Left hindlimb (tissue), 1 donor: ENCODE results near the gene ELFN1.

Experiments used
- DNase-seq: peaks from one replicate; pipeline ENCODE4 v3.0.0-alpha.2; 2018

ELFN1 gene

GRCh38 chr7:1677206-1678080 is 7.4 kb downstream of the ELFN1 start:
- DNase-seq = no peak

- no peak for DNase-seq
Observed at GRCh38 chr7:1678081-1678543, 8.0 kb downstream of the ELFN1 start.

GRCh38 chr7:1678571-1679325 is 8.7 kb downstream of the ELFN1 start:
- no peak for DNase-seq

- DNase-seq = peak; percentile 25
Observed at GRCh38 chr7:1679326-1679965, 9.4 kb downstream of the ELFN1 start.

GRCh38 chr7:1679966-1680730 is 10.1 kb downstream of the ELFN1 start:
- no peak for DNase-seq

GRCh38 chr7:1681581-1681980 is 11.5 kb downstream of the ELFN1 start:
- DNase-seq = no peak

- DNase-seq = no peak
Observed at GRCh38 chr7:1685000-1685624, 15.0 kb downstream of the ELFN1 start.

GRCh38 chr7:1688542-1688941 is 18.5 kb downstream of the ELFN1 start:
- no peak for DNase-seq

DNA sequence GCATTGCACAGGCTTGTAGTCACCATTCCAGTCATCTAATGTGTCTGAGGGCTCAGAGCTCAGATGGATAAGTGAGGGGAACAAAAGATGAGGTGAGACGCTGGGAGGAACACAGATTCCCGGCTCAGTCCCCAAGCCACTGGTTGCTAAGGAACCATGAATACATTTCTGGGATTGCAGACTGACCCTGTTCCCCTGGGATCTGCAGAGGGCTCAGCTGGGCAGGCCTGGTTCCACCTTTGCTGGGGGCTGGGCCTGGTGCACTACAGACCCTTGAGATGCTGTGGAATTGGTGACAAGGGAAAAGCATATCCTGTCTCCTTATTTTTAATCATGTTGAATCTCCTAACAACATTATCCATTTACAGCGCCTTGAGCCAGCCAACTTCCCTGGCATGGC is 19.2 kb downstream of the ELFN1 start:
- DNase-seq = no peak

GRCh38 chr7:1690359-1690958 is 20.4 kb downstream of the ELFN1 start:
- DNase-seq = no peak

DNA sequence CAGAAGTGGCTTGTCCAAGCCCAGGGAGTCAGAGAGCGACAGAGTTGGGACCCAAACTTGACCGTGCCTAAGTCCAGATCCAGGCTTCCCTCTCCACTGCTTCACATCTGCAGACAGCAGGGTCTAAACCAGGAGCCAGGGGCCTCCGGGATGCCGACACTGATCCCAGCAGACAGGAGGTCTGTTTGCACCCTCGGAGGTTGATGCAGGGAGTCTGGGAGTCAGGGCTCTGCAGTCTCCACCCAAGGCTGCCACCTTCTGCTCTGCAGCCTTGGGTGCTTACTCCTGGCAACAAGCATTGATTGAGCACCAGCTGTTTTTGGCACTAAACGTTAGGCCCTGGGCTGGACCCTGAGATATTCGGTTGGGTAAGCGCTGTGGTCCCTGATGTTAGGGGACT is 21.0 kb downstream of the ELFN1 start:
- no peak for DNase-seq

- peak; percentile 34 for DNase-seq
Observed at GRCh38 chr7:1691601-1692514, 21.8 kb downstream of the ELFN1 start.

- peak; percentile 25 for DNase-seq
Observed at GRCh38 chr7:1692515-1693418, 22.7 kb downstream of the ELFN1 start.

- DNase-seq = no peak
Observed at GRCh38 chr7:1693419-1693990, 23.4 kb downstream of the ELFN1 start.

GRCh38 chr7:1693991-1694524 is 24.0 kb downstream of the ELFN1 start:
- DNase-seq = peak; percentile 81

DNA sequence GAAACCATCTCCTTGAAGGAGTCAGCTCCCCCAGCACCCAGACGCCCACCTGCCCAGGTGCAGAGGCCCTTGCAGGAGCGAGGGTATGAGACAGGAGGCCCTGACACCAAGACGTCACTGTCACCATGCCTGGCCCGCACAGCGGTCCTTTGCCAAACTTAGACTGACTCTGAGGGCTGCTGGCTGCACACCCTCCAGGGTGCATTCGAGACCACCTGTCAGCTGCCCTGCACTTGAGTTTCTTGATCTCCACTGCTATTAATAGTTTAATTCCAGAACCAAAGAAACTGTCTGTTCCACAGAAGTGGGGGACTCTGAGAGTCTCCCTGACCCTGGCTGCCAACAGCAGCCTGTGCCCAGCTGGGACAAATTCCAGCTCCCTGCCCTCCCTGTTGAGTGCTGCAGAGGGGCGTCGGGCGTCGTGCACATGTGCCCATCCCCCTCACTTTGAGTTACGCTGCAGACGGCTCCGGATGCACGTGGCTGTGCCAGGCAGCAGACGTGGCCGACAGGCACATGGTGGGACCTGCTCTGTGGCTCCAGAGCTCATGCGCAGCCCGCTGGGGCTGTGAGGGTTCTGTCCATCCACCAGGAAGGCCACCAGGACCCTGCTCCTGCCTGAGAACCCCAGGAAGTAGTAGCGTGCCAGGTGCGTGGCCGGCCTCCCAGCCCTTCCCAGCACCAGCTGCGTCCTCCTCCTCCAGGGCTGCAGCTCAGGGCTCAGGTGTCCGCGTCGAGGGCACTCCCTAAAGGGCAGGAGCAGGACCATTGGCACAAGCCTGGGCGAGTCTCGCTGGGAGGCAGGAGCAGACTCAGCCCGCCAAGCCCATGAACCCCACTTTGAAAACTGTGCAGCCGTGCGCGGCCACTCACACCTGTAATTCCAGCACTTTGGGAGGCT is 24.8 kb downstream of the ELFN1 start:
- DNase-seq = peak; percentile 40

DNA sequence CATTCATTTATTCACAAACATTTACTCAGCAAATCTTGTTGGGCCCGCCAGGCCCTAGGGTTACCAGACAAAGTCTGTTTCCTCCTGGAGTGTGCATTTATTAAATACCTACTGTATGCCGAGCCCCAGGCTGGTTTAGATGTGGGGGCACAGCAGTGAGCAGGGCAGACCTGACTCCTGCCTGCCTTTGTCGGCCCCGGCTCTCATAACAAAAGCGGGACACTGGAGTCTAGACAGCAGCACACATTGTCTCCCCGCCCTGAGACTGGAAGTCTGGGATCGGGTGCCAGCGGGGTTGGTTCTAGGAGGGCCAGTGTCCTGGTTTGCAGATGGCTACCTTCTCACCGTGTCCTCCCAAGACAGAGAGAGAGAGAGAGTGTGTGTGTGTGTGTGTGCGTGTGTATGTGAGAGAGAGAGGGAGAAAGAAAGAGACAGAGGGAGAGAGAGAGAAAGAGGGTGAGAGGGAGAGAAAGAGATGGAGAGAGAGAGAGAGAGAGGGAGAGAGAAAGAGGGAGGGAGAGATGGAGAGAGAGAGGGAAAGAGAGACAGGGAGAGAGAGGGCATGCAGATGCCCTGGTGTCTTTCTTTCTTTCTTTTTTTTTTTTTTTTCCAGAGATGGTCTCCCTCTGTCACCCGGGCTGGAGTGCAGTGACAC is 25.9 kb downstream of the ELFN1 start:
- no peak for DNase-seq
